ENCODE data around the gene CLDN7.

DNA sequence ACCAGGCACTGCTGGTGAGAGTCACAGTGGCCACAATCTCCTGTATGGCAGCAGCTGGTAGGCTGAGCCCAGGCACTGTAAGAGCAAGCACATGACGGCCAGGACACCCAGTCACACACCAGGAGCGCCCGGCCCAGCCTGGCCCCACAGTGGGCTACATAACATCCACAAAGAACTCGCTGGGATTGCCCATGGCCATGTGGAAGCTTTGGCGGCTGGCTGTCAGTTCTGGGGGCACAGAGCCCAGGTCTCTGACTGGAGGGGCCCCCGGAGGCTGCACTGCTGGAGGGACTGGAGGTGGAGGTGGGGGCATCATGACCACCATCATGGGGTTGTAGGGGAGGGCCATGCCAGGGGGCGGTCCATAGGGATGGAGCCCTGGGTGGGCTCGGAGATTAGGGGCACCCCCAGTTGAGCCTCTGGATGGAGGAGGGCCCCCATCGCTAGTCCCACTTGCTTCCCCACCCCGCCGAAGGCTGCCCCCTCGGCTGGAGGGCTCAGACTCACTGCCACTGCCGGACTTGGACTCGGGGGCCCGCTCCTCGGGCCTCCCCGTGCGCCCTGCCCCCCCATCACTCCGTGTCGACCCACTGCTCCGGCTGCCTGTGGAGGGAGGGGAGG lies 36.5 kb downstream of the CLDN7 start:
- TF ChIP-seq, protein P1, sequence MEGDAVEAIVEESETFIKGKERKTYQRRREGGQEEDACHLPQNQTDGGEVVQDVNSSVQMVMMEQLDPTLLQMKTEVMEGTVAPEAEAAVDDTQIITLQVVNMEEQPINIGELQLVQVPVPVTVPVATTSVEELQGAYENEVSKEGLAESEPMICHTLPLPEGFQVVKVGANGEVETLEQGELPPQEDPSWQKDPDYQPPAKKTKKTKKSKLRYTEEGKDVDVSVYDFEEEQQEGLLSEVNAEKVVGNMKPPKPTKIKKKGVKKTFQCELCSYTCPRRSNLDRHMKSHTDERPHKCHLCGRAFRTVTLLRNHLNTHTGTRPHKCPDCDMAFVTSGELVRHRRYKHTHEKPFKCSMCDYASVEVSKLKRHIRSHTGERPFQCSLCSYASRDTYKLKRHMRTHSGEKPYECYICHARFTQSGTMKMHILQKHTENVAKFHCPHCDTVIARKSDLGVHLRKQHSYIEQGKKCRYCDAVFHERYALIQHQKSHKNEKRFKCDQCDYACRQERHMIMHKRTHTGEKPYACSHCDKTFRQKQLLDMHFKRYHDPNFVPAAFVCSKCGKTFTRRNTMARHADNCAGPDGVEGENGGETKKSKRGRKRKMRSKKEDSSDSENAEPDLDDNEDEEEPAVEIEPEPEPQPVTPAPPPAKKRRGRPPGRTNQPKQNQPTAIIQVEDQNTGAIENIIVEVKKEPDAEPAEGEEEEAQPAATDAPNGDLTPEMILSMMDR (IDR thresholded peaks at IDR 0.05): no peak
- no peak for TF ChIP-seq POLR2A (IDR thresholded peaks at IDR 0.05)

Data from testis (tissue), 2 donors.